Anterior cingulate cortex (tissue), 58 donors: ENCODE measurements around the gene PREP.
"Not testable (repeated sequence)": the region's sequence is repeated elsewhere in the genome, so short reads cannot be mapped to it uniquely, and the experiment has no call there.

ENCODE experiments used
- DNase-seq, 58 donors: peaks; one replicate each; lab custom pipeline; 2025; lab: John Stamatoyannopoulos, UW

The PREP gene

DNA sequence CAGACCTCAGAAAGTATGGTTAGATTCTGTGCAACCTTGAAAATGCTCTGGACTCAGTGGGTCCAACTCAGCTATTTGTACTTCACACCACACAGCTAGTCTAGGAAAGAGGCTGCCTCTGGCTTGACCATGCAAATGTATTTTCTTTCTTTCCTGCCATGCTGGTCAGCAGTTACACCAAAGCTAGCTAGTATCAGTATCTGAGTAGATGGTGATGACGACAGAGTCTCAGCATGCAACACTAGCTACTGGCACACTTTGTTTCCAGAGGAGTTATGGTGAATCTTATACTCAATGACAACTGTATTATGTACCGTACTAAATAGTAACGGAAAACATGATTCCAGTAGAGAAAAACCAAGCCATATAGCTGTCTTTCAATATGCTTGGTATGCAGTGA, 126.5 kb downstream of the PREP start:
- DNase-seq, result no peak

DNA sequence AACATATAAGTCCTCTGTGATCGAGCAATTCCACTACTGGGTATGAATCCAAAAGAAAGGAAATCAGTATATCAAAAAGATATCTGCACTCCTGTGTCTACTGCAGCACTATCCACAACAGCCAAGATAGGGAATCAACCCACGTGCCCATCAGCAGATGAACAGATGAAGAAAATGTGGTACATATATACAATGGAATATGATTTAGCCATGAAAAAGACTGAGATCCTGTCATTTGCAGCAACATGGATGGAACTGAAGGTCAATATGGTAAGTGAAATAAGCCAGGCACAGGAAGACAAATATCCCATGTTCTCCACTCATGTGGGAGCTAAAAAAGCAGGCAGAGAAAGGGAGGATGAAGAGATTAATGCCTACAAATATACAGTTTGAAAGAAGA, 127.3 kb downstream of the PREP start:
- no peak for DNase-seq

DNA sequence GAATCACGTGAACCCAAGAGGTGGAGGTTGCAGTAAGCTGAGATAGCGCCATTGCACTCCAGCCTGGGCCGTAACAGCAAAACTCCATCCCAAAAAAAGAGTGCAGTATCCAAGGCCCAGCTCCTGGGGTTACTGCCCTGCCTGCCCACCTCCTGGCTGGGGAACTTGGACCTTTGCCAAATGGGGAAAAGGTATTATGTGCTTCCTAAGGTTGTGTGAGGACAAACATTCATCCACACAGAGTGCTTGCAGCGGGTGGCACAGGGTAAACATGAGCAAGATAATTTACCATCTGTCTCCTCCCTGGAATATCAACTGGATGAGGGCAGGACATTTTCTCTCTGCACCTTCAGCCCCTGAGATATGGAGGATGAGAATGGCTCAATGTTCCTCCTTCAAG, 128.2 kb downstream of the PREP start:
- no peak for DNase-seq

DNA sequence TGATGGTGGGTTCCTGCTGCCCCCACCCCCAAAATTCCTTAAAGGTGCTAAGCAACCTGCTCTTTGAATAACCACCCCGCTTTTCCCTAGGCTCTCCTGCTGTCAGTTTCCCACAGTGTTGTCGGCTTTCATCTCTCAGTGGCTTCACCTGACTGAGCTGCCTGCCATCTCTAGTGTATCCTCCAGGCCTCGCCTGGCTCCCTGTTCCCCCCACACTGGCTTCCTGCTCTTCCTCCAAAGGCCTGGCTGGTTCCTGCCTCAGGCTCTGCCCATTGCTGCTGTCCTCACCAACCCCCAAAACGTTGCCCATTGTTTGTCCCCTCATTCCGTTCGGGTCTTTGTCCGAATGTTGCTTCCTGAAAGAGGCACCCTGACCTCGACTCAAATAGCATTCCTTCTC, 129.3 kb downstream of the PREP start:
- DNase-seq, result no peak

DNA sequence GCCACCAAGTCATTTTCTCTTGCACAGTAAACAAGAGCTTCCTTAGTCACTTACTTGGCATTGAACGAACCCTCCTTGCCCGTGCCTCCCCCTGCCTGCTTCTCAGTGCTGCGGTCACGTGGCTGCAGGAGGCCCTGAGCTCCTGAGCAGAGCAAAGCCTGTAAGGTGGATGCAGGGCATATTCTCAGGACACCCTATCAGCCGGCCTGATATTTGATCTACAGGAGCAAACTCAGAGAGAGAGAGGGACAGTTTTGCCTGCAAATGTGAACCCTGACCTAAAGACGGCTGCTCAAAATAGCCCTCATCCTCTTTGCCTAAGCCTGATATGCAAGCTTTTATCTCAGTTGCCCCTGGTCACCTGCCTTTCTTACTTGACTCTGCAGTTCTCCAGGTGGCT, 130.1 kb downstream of the PREP start:
- DNase-seq, result no peak

DNA sequence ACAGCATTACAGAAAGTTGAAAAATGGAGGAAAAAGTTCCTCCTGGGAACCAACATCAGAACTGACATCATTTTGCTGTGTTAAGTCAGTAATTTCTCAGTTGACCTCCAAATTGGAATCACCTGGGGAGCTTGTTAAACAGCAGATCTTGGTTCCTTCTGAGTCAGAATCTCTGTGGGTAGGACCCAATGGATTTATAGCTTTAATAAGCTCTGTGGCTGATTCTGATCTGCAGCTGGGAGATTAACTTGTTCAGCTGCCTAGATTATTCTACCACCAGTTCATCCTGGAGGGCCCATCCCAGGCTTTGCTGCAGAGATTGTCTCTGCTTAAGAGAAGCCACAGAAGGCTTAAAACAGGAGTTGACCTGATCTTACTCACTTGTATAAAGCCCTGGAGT, 132.4 kb downstream of the PREP start:
- no peak for DNase-seq

DNA sequence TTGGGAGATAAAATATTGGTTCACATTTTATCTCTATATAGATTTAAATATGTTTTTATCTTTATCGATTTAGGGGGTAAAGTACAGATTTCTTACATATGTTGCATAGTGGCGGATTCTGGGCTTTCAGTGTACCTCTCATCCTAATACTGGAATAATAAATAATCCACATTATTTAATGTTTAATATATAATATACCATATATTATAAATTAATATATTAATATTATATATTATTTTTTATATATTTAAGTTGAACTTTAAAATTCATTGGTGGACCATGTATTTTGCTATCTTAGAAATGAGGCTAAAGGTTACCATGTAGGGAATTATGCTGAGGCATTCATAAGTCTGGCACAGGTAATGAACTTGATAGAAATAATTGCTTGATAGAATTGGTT, 133.5 kb downstream of the PREP start:
- DNase-seq, result no peak

DNA sequence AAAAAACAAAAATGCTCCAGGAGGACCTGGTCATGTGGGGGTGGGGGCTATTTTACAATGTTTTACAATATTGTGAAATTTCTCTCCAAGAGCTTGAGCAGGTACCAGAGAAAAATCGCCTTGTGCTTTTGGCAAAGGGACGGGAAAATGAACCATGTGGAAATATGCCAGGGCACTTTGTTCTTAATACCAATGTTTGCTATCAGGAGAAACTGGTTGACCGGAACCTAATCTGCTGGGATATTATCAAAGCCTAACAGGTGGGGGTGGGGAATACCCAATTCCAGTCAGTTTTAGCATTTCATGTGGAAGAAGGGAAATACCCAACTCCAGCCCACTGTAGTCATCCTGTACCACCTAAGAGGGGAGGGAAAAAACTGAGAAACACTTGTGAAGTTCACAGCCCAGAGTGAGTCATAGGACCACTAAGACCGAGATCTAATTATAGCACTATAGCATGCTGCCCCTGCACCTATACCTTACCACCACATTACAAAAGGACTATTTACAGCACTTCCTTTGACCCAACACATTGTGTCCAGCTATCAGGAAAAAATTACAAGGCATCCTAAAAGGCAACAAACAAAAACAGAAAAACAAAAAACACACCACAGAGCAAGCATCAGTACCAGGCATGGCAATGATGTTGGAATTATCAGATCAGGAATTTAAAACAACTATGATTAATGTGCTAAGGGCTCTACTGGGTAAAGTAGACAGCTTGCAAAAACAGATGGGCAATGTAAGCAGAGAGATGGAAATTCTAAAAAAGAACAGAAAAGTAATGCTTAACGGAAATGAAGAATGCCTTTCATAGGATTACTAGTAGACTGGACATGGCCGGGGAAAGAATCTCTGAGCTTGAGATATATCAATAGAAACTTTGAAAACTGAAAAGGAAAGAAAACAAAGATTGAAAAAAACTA, 138.9 kb downstream of the PREP start:
- no peak for DNase-seq

DNA sequence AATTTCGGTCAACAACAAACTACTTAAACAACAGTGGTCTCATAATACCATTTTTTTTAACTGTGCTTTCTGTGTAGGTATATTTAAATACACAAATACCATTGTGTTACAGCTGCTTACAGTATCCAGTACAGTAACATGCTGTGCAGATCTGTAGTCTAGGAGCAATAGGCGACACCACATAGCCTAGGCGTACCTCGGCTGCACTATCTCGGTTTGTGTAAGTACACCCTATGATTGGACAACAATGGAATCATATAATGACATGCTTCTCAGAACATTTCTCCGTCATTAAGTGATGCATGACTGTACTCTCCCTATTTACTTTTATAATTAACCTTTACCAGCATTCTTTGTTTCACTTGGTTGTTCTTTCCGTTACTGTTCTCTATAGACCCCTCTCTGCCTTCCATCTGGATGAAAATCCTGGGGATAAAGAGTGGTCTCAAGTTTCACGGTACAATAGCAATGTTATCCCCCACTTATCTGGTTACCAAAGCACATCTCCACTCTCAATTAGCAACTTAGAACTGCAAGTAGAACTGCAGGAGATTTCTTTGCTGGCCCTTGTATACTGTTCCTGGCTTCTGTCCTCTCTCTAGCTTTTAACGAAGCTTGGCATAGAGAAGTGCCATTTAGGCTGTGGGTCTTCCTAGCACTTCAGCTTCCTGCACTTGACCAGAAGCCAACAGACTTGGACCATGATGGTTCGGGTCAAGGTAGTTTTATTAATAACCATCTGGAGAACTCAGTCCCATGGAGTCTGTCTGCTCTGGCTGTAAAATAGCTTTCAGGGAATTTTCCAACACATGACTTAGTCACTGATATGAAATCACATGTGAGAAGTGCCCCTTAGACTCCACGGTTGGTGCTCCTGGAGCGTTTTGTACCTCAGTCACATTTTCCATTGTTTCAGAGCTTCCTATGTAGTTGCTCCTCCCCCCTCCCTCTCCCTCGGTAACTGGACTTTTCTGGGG, 142.7 kb downstream of the PREP start:
- no peak for DNase-seq

DNA sequence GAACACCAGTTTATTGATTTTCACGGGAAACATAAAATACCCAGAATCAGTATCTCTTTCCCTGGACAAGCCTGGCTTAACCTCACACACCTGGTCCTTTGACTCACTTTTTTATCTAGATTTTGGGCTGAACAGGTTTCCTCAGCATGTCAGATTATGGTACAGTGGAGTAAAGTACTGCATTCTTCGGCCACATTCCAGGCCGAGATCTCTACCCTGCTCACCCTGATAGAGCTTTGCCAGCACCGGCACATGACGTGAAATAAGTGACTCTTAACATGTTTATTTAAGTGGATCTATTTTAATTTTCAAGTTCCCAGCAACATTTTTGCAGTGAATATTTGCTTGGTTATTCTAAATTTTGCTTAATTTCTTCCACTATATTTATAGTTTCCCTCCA, 144.1 kb downstream of the PREP start:
- no peak for DNase-seq

DNA sequence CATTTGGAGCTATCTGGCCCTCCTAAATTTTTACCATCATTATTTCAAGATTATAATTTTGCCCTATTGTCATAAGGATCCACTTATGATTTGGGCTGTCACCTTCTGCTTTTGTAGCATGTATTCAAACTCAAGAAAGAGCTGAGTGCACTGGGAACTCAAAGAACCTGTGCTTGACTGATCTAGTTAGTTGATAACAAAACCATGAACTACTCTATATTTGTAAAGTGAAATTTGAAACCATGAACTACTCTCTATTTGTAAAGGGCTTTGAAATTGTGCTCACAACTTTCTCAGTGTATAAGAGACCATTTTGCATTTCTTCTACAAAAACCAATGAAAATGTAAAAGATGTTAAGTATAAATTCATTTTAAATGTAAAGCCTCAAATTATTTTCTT, 145.5 kb downstream of the PREP start:
- no peak for DNase-seq

DNA sequence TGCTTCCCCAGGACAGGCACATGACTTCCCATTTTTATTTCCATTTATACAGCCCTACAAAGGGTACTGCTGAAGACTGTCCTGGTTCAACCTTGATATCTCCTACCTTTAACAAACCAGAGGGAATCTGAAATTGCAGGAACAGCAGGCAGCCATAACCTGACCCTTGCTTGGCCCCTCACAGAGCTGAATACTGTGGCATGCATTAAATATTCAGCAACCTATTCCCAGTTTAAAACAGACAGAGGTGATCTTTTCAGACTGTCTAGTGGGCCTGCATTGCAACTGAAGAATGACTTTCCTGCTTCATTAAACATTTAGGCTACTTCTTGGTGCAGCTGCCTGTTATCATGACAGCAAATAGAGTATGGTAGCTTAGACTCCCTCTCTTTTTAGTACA, 146.3 kb downstream of the PREP start:
- DNase-seq, result no peak

DNA sequence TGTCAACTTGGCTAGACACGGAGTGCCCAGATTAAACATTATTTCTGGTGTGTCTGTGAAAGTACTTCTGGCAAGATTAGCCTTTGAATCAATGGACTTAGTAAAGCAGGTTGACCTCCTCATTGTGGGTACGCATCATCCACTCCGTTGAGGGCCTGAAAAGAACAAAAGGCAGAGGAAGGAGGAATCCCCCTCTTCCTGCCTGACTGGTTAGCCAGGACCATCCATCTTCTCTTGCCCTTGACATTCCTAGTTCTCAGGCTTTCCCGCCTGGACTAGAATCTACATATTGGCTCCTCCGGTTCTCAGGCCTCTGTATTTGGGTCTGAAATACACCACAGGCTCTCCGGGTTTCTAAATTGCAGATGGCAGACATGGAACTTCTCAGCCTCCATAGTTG, 149.1 kb downstream of the PREP start:
- DNase-seq, result no peak

DNA sequence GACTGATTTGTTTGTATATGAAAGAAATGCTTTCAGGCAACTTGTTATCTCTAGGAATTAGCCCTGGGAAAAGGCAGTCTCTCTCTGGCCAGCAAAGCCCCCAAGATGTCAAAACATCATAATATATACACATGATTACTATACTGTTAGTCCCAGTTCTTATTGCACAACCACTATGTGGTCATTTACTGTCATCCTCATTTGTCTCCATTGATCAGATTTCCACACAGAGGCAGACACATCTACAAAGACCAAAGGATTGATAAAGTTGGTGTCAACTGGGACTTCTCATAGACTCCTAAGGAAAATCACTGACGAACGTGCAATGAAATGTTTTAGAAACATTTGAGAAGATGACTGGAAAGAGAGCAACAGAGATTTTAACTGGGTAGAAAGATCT, 151.2 kb downstream of the PREP start:
- no peak for DNase-seq

DNA sequence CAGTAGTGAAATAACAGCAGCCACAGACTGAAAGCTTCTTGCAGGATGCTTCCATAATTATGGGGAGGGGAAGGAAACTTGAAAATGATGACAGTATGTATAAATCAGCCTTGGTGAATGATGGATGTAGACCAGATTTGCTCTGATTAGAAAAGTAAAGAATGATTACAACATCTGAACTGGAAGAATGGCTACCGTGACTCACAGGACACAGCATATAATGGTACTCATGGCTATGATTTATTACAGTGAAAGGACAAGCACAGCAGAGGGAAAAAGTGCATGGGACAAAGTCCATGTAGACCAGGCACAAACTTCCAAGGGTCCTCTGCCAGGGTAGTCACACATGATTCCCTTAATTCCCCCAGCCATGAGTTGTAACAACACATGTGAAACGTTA, 152.3 kb downstream of the PREP start:
- no peak for DNase-seq

DNA sequence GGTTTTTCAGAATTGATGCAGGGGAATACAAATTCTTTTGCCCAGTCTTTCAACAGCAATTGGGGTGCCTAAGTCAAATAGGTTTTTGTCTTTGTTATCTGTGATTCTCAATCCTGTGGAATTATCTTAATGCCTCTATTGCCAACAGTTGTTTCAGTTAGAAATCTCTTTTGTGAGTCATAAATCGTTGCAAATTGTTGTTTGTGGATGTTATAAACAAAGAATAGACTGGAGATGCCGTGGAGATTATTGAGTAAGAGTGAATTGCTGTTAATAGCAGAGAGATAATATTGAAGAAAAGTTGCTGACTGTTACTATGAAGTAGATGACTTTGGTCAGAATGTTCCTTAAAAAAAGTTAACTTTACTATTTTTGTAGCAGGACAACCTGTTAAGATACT, 159.4 kb downstream of the PREP start:
- no peak for DNase-seq

DNA sequence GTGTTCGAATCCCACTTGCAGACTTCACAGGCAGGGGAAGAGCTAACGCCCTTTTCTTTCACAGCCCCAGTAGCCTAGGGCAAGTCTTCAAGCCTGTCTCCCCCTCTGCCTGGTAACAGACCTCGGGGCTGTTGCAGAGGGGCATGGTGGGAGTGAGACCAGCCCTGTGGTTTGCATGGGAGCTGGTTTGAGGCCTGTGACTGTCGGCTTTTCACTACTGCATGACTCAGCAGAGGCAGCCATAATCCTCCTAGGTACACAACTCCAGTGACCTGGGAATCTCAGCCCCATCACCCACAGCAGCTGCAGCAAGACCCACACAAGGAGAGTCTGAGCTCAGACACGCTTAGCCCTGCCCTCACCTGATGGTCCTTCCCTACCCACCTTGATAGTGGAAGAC, 167.7 kb downstream of the PREP start:
- no peak for DNase-seq

DNA sequence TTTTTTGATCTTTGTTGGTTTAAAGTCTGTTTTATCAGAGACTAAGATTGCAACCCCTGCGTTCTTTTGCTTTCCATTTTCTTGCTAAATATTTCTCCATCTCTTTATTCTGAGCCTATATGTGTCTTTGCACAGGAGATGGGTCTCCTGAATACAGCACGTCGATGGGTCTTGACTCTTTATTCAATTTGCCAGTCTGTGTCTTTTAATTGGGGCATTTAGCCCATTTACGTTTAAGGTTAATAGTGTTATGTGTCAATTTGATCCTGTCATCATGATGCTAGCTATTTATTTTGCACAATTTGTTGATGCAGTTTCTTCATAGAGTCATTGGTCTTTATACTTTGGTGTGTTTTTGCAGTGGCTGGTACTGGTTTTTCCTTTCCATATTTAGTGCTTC, 171.1 kb downstream of the PREP start:
- DNase-seq, result not testable (repeated sequence)
